HG02870 (cell line): ENCODE data around the gene FAM200B.
A peak's percentile ranks its signal among the peaks of the same experiment; 100 is the strongest.

ENCODE experiments used
- ATAC-seq: cut with Tn5 transposase; IDR thresholded peaks from one replicate; pipeline ENCODE4 v1.9.1; 2021; ENCODE audit warnings: mild to moderate bottlenecking, moderate library complexity; ENCODE audit not compliant: unreplicated experiment

FAM200B gene

DNA sequence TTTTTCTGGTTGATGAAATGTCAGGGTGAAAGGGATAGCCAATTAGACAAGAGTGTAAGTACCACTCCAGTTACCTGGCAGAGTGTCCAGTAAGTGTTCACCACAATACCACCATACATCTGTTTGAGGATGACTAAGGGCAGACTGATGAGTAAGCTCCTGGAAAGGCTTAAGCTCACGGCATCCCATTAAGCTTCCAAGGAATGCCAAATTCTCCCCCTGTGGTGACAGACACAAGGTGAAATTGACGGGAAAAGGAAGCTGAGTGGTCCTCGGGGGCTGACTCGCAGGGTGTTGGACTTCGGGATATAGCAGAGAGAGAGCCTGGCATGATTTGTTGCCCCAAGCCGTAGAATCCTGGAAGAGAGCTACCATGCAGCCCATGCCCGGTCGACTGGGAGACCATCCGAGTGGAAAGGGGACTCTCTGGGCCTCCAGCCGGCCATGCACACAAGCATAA lies 13.6 kb downstream of the FAM200B start:
- ATAC-seq = no peak

DNA sequence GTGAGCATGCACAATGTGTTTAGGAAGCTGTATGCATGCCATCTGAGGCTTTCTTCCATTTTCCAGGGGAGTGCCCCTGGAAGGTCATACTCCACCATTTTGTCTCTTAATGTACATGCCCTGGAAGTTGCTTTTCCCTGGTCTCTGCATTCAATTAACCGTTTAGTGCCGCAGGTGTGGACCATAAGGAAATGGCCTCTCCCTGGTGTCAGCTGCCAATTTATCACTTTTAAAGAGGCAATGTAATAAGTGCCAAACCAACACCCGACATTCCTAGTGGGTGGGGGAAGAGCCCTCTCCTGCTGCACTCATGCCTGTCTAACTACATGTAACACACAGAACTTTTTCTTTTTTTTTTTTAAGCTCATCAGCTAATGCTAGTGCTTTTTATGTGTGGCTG lies 14.1 kb downstream of the FAM200B start:
- no peak for ATAC-seq

DNA sequence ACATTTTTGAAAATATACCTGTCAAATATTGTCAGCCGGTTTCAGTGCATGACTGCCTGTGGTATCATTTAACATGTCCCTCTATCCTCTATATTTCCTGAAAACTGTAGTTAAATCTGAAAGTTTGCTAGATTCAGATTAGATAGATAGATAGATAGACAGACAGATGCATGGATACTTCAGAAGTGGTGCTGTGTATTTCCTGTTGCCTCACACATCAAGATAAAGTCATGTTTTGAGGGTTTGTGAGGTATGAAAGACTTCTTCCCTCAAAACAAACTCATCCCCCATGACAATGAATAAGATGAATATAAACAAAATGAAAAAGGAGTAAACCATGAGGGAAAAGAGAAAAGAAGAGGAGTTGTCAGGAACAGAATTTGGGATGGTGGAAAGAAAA lies 15.2 kb downstream of the FAM200B start:
- no peak for ATAC-seq

DNA sequence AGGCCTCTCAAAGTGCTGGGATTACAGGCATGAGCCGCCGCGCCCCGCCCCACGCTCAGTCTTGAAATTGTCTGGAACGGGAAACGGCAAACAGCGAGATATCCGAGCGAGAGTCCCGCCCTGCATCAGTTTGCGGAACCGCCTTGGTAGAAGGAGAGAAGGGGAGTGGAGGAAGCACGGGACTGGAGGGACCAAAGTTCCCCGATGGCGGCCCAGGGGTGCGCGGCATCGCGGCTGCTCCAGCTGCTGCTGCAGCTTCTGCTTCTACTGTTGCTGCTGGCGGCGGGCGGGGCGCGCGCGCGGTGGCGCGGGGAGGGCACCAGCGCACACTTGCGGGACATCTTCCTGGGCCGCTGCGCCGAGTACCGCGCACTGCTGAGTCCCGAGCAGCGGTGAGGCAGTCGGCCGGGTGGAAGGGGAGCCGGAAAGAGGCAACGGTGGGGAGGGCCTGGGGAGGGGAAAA lies 21.3 kb downstream of the FAM200B start, which contains the start of gene BST1:
TSS of gene BST1 (plus strand) at position 125 of the 463 bp plus-strand sequence. CDS start at position 205, 80 bp downstream.
- peak; percentile 70 for ATAC-seq

DNA sequence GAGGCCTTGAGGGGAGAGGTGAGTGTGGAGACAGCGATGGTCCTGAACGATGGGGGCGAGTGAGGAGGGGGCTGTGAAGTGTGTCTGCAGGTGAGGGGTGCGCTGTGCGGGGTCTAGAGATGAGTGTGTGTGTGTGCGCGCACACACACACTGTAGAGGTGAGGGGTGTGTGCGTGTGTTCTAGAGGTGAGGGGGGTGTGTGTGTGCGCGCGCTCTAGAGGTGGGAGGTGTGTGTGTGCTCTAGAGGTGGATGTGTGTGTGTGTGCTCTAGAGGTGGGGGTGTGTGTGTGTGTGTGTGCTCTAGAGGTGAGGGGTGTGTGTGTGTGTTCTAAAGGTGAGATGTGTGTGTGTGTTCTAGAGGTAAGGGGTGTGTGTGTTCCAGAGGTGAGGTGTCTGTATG lies 21.8 kb downstream of the FAM200B start:
- ATAC-seq = no peak

DNA sequence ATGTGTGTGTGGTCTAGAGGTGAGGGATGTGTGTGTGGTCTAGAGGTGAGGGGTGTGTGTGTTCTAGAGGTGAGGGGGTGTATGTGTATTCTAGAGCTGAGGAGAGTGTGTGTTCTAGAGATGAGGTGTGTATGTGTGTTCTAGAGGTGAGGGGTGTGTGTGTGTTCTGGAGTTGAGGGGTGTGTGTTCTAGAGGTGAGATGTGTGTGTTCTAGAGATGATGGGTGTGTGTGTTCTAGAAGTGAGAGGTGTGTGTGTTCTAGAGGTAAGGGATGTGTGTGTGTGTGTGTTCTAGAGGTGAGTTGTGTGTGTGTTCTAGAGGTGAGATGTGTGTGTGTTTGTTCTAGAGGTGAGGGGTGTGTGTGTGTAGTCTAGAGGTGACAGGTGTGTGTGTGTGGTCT lies 22.5 kb downstream of the FAM200B start:
- no peak for ATAC-seq

DNA sequence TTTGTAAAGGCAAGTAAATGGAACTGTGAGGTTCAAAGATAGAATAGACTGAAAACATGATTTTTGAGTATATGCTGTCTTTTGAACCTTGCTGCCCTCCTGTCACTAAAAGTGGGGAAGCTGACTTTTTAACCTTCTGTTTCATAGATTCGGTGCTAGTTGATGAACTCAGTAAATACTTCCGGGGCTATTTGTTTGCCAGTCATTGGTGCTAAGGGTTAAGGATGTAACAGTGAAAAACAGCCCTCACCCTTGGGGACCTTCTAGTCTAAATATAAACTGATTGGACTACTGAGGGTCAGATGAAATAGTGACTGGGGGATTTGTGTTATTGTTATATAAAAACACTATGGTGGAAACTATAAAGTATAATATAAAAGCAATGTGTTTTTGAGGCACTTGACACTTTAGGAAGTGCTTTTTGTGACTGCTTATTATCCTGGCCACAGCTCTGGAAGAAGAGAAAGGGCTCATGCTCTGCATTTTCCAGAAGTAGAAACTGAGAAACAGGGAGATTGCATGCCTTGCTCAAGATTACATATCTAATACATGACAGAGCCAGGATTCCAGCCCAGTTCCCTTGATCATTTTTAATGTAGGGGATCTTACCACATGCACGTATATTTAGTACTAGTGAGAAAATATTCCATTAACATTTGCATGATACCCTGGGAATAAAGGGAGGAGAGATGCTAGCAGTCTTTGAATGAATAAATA lies 25.2 kb downstream of the FAM200B start:
- no peak for ATAC-seq

DNA sequence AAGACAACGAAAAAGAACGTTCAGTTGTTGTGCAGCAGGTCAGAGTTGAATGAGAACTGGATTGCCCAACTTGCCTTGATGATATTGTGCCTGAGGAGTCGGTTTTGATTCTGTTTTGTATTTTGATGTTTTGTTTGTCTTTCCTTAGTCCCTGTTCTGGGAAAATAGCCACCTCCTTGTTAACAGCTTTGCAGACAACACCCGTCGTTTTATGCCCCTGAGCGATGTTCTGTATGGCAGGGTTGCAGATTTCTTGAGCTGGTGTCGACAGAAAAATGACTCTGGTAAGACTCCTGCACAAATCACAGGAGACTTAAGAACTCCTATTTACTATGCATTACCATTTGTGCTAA lies 25.7 kb downstream of the FAM200B start:
- ATAC-seq = no peak

DNA sequence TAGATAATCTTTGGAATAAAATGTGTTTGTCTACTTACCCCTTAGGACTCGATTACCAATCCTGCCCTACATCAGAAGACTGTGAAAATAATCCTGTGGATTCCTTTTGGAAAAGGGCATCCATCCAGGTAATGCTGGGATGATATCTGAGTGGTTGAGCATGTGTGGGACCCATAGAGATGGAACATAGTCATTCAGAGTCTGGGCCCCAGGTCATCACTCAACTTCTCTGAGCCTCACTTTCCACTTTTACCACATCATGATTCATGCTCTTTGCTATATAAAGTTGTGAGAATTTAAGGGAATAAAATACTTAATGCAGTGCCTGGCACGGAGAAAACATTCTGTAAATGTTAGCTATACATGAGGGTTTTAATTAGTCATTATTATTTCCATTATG lies 30.1 kb downstream of the FAM200B start:
- ATAC-seq = no peak

DNA sequence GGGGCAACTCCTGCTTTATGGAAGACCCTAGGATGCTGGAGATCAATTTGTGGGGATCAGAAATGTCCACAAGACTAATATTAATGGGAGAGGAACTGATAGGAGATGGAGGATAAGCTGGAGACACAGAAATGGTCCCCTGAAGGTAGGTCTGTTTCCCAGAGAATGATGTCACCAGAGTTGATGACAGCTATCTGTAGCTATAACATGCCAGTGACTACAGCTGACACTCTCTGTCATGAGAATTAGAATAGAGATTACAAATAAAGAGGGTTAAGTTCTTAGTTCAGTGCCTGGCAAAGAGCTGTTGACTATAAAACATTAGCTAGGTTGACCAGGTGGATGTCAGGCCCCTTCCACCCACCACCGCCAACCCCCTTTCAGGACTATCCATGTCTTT lies 30.6 kb downstream of the FAM200B start:
- no peak for ATAC-seq

DNA sequence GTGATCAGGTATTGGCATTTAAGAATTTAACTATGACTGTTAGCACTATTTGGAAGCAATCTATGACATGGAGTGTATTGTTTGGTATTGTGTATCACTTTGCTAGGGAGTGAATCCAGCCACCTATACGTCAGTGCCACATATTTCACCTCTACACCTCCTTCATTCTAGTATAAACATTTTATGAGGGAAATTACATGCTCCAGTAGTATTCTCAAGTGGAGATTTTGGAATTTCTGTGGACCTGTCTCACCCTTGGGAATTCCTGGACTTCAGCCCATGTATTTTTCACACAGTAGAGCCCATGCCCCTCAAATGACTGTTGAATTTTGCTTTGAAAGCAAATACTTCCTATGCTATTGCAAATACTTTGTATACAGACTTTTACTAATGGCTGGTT lies 32.5 kb downstream of the FAM200B start:
- no peak for ATAC-seq

DNA sequence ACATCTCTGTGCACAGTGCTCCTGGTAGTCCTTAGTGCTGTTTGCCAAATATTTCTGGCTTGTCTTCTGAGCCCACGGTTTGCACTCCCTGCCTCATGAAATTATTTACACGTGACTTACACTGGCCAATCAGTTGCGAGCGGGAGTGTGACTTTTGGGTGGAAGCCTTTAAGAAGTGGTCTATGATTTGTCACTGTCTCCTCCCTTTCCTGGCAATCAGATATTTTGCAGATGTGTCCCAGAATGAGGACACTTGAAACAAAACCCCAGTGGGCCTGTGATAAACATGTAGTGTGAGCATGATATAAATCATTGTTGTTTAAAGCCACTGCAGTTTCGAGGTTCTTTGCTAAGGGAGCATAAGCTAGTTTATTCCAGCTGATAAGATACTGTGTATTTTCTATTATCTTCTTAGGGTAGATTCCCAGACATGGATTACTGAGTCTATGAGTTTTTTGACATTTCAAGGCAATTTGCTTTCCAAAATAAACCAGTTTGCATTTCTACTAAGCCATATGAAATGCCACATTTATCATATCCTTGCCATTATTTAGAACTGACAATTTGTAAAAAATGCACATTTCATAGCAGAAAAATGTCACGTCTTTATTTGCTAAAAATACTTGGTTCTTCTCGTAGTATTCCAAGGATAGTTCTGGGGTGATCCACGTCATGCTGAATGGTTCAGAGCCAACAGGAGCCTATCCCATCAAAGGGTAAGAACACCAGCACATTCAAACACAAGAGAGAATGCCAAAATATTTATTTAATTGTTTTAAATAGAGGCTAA lies 33.2 kb downstream of the FAM200B start:
- ATAC-seq = no peak

DNA sequence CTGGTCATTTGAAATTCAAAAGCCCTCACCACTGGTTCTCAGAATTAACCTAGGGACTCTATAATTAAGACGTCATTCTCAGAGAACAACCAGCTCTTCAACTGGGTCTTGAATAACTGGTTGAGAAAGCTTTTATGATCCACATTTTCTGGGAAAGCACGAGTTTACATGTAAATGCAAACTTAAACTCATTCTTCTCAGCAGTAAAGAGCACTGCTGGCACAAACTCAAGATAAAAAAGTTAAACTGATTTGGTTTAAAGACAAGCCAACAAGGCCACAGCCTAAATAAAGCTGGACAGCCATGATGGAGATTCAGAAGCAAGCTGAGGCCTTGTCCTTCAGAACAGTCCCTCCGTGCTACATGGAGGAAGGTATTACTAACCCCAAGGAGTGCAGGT lies 34.5 kb downstream of the FAM200B start:
- no peak for ATAC-seq

DNA sequence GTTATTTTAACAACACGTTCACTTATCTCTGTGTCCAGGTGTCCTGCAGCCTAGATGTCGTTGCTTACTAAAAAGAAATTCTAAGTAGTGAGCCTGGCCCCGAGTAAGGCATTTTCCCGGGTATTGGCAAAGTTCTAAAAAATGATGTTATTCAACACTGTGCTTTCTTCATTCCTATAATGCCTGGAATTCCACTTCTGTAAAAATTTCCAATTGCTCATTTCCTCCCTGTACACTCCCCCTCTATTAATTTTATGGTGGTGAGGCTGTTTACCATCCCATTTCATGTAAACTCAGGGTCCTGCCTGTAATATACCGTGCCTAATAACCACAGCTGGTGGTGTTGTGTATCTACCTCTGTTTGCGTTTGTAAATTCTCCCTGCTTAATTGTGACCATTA lies 35.5 kb downstream of the FAM200B start:
- no peak for ATAC-seq

DNA sequence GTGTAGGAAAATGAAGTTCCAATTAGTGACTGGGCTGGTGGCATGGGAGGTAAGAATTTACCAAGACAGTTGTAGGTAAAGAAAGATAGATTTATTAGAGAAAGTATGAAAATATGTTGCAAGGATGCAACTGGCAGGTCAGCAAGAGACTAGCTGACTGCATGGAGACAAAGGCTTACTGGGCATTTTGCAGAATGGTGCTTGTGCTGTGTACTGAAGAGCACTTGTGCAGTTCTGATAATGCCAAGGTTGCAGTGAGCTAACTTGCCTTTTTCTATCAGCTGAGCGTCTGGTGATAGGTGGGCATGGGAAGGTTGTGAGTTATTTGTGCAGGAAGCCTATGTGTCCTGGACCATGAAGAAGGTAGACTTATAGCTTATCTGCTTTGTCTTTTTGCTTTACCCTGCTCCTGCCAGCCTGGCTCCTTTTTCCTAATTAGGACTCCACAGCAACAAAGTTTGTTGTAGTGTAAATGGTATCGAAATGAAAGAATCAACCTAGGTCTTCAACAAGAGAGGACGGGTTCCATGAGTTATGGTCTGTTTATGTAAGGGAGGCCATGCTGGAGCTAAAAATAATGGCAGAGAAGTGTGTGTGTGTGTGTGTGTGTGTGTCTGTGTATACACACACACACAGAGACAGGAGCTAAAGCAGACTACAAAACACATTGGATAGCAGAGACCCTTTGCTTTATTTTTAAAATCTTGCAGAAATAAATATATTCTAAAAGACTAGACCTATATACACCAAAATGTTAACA lies 36.2 kb downstream of the FAM200B start:
- ATAC-seq = no peak

DNA sequence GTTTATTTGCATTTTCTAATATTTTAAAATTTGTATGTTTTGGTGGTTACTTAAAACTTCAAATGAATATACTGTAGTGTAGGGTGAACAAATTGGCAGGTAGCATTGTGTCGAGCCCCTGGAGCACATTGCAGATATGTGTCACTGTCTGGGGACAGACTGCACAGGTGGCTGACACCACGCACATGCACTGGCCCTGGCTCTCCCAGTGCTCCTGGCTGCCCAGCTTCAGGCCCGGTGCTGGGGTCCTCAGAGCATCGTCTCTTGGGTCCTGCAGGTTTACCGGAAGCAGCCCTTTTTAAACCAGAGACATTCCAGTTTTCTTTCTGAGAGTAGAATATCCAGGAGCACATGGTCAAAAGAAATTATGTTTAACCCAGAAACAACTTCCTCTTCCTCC lies 36.8 kb downstream of the FAM200B start:
- ATAC-seq = no peak

DNA sequence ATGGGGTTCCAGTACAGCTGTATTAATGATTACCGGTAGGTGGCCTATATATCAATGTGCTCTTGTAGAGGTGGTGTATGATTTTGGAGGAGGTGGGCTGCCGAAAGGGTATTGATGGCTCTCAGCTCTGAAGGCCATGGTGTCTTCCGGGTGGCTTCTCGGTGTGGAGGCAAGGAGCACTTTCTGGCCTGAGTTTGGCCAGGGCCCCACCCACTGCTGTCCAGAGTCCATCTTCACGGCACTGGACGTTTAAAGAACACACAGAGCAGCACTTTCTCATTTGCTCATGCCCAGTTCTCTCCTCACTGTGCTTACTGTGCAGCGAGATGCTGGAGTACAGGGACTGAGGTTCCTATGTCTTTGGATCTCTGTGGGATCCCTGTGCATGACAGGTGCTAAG lies 37.3 kb downstream of the FAM200B start:
- no peak for ATAC-seq

DNA sequence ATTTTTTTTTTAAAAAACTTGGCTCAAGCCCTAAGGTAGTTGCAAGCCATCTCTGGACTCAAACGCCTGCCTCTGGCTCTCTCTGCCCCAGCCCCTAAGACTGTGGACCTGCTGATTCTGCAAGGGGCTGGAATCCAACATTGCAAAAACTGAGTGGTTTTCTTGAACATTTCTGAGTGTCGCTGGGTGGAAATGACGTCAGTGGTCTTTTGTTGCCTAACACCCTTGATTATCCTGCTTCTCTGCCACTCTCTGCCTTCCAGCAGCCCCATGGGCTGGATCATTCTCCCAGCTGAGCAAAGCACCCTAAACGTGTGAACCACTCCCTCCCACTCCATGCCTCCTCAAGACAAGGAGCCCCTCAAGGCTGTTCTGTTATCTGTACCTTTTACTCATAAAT lies 37.9 kb downstream of the FAM200B start:
- ATAC-seq = no peak

DNA sequence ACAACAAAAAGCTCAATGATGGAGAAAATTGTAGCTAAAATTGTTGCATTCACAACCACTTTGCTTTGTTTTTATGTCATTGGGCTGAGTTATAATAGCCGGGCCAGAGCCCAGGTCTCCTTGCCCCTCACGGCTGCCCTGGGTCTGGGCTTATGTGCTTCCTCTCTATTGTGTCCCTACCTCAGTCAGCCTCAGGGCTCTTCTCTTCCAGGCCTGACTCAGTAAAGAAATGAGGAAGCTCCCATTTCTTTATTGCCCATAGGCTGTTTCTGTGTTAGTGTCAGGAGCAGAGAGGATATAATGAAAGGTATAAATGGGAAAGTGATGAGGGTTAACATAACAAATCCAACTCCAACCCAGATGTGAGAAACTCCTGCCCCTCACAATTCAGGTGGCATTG lies 39.2 kb downstream of the FAM200B start:
- ATAC-seq = no peak

DNA sequence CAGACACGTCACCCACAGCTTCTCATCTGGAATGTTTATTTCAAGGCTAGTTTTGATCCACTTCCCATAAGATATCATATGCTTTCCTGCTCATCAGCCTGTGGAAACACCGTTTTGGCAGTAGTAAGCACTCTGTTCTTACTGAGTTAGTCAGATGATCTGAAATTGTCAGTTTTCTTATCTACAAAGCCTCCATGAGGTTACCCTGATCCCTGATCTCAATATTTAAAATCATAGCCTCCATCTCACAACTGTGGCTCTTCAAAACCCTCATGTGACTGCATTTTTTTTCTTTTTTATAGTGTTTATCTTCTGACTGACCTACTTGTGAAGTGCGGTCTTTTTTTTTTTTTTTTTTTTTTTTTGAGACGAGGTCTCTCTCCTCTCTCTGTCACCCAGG lies 44.0 kb downstream of the FAM200B start:
- ATAC-seq = no peak

DNA sequence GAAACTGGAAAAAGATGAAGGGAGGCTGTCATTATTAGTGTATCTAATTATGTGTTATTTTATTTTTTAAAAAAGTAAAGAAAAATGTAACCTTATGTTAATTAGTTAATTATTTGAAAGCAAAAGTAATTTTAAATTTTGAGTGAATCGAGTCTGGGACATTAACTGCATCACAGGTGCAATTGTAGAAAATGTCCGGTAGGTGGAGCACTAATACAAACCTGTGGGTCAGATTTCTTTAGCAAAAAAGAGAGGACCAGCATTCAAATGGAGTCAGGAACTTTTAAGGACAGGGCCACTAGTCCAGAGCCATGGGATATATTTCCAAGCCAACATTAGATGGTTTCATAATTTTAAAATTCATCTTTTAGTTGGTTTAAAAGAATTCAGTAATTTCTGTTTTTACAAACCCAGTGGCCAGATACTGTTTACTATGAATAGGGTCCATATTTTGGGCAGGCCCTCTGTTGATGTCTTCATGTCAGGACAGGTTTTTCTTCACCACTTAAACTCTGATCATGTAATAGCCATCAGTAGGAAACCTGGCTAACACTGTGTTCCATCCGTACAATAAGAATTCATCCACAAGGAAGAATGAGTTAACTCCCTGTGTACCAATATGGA lies 48.4 kb downstream of the FAM200B start:
- ATAC-seq = no peak
